A673 (cell line): ENCODE measurements around the gene HERC2.

Experiments
- CTCF ChIP-seq: fragments of 300-800, 200-600 bp; sonication (generic); conservative IDR thresholded peaks from 2 replicates; pipeline ENCODE4 v1.5.1; 2017; ENCODE audit warnings: low read depth, mild to moderate bottlenecking, antibody characterized with exemption, low read length, moderate library complexity, mixed read lengths
- EZH2 ChIP-seq: fragments of 200-600 bp; sonication (generic); IDR thresholded peaks from 2 replicates; pipeline ENCODE4 v1.6.1; 2017; ENCODE audit warnings: borderline replicate concordance, low read depth, mild to moderate bottlenecking, mixed read lengths, antibody characterized with exemption, low read length; ENCODE audit not compliant: poor library complexity, severe bottlenecking

GRCh38 chr15:28099555-28100140, 222.3 kb downstream of the HERC2 start:
- no peak for TF ChIP-seq CTCF
- TF ChIP-seq EZH2, result no peak
